Thoracic aorta (tissue), 2 donors: ENCODE measurements around the gene LCOR. TPM values are rescaled to one million over a fixed set of nuclear protein-coding genes. Genes with fewer than 3 reads are reported as not detected.

Experiments used
- ATAC-seq: fragments of 150-250 bp; one replicate; pipeline ENCODE4 v1.8.0; 2017; ENCODE audit warnings: low read depth; ENCODE audit not compliant: insufficient number of reproducible peaks, low FRiP score
- DNase-seq: peaks from one replicate; pipeline ENCODE4 v3.0.0-alpha.2; 2020; ENCODE audit warnings: low spot score
- H3K27ac ChIP-seq, 2 donors: fragments of 200-600 bp; sonication (generic); 1 replicate in 1 of 2; 2 replicates in 1 of 2; pipeline ENCODE4 v1.5.1; 2016; ENCODE audit warnings: mild to moderate bottlenecking in 2 of 2, moderate library complexity in 2 of 2
- H3K27me3 ChIP-seq: fragments of 200-600 bp; sonication (generic); replicated peaks from 2 replicates; pipeline ENCODE4 v1.6.0; 2016; ENCODE audit warnings: mild to moderate bottlenecking; ENCODE audit not compliant: insufficient read depth
- H3K36me3 ChIP-seq: fragments of 200-600 bp; sonication (generic); one replicate; pipeline ENCODE4 v1.5.1; 2016
- H3K4me1 ChIP-seq, 2 donors: fragments of 200-600 bp; sonication (generic); 1 replicate in 1 of 2; 2 replicates in 1 of 2; pipeline versions ENCODE4 v1.5.1 to v1.6.0; 2016; ENCODE audit warnings: low read depth in 2 of 2, mild to moderate bottlenecking in 1 of 2; ENCODE audit not compliant: control insufficient read depth in 1 of 2
- H3K4me3 ChIP-seq: fragments of 200-600 bp; sonication (generic); 2 replicates; pipeline ENCODE4 v1.5.1; 2016; ENCODE audit warnings: mild to moderate bottlenecking
- H3K9me3 ChIP-seq: fragments of 200-600 bp; sonication (generic); 2 replicates; pipeline ENCODE4 v1.5.1; 2016
- total RNA-seq, 2 donors: library from RNA; depleted of rRNA; stranded (reverse); fragments of >200 nt; gene quantifications; one replicate each; pipeline versions ENCODE4 v1.1.0 to v1.2.3, GENCODE V29; 2016
- TF ChIP-seq, protein P1 (sequence below): fragments of 200-600 bp; sonication (generic); IDR thresholded peaks from one replicate; pipeline ENCODE4 v1.5.1; 2019; ENCODE audit warnings: antibody characterized with exemption

LCOR gene
- total RNA-seq, 2 donors from 2014 or later: 18.3 to 23.3 TPM

DNA sequence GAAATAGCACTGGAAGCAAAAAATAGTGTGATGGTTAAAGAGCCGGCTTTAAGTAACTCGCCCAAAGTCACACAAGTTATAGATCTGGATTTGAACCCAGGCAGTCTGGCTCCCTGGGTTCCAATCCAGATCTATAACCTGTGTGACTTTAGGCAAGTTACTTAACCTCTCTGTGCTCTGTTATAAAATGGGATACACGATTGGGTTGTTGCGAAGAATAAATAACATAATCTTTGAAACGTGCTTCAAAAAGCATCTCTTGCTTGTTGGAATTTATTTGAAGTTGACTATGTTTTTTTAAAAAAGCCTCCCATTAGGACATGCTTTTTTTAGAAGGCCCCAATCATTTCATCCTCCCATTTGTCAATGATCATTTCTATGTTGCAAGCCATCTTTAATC lies 3.5 kb upstream of the LCOR start:
- Histone ChIP-seq H3K27ac (no peak overlapping the region), H3K4me3 (no peak overlapping the region), H3K36me3 (no peaks in the 10 kb centered on the region), H3K4me1 (peaks cover 7 to 11% of the 10 kb centered on the region in 2 donors), H3K27me3 (no peaks in the 10 kb centered on the region), H3K9me3 (no peaks in the 10 kb centered on the region)
- ATAC-seq (no peak), DNase-seq (no peak)
- TF ChIP-seq, protein P1, sequence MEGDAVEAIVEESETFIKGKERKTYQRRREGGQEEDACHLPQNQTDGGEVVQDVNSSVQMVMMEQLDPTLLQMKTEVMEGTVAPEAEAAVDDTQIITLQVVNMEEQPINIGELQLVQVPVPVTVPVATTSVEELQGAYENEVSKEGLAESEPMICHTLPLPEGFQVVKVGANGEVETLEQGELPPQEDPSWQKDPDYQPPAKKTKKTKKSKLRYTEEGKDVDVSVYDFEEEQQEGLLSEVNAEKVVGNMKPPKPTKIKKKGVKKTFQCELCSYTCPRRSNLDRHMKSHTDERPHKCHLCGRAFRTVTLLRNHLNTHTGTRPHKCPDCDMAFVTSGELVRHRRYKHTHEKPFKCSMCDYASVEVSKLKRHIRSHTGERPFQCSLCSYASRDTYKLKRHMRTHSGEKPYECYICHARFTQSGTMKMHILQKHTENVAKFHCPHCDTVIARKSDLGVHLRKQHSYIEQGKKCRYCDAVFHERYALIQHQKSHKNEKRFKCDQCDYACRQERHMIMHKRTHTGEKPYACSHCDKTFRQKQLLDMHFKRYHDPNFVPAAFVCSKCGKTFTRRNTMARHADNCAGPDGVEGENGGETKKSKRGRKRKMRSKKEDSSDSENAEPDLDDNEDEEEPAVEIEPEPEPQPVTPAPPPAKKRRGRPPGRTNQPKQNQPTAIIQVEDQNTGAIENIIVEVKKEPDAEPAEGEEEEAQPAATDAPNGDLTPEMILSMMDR: no peak

DNA sequence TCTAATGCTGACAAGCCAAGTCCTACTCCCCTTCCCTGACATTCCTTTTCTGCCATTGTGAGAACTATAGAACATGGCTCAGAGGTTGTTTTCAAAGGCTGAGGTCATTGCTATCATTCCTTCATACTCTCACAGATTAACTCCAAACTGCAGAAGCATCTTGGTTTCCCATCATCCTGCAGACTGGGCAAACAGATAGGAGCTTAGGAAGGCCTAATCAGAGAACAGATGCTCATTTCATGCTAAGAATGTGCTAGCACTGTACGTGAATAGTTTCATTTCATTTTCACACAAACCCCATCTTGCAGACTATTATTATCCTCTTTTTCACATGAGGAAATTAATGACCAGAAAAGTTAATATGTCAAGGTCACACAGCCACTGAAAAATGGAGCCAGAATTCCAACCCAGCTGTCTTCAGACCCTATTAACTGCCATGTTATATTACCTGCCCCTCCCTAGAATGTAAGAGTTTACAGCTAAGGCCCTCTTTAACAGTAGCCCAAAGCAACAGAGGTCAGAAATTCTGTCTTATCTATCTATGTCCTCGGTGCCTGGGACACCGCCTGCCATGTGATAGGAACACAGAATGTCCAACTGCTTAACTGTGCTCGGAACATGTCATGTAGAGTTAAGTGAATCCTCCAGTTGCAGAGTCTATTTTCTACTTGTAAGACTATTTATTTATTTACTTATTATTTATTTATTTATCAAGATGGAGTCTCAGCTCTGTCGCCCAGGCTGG lies 2.9 kb upstream of the LCOR start:
- no peak for ATAC-seq
- Histone ChIP-seq H3K4me3 (no peak overlapping the region), H3K36me3 (no peaks in the 10 kb centered on the region)

DNA sequence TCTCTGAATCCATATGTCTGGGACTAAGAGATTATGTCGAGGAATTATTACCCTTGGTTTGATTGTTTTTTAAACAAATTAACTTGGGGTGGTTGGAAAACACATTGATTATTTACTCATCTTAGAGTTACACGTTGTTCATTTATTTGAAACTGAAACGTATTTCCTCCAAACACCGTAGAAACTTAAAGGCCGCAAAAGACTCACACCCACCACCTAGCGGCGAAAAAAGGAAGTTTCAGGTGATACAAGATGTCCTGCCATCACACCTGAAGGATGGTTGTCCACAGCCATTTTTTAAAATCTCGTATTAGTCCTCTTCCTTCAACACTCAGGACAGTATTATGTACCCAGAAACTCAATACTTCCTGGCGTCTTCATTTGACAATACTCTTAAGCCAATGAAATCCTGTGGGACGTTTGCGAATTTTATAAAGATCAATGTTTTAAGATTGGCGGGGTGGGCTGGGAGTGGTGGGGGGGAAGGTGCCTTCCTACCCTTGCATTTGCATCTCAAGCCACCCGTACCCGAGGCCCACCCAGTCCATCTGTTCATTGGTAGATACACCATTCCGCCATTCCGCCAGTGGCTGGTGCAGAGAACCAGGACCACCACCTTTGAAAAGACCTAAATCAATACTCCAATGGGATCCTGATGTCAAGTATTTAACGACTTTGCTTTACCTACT lies 1.4 kb upstream of the LCOR start:
- H3K36me3 ChIP-seq: no peaks in the 10 kb centered on the region
- peaks cover 15 to 31% of the 10 kb centered on the region in 2 donors for H3K4me1 ChIP-seq
- DNase-seq (no peak), ATAC-seq (no peak)
- H3K27ac ChIP-seq: peak overlapping the region; percentile 90 to 92
- peak overlapping the region; percentile 92 for H3K4me3 ChIP-seq
- H3K9me3 ChIP-seq: no peaks in the 10 kb centered on the region
- H3K27me3 ChIP-seq: no peaks in the 10 kb centered on the region
- TF ChIP-seq, protein P1: peak; percentile 86

More for the DNA sequence above, 2.9 kb upstream of the LCOR start:
- Histone ChIP-seq H3K27me3 (no peaks in the 10 kb centered on the region), H3K27ac (no peak overlapping the region), H3K9me3 (no peaks in the 10 kb centered on the region), H3K4me1 (peaks cover 13 to 17% of the 10 kb centered on the region in 2 donors)
- no peak for DNase-seq
- TF ChIP-seq, protein P1: no peak

DNA sequence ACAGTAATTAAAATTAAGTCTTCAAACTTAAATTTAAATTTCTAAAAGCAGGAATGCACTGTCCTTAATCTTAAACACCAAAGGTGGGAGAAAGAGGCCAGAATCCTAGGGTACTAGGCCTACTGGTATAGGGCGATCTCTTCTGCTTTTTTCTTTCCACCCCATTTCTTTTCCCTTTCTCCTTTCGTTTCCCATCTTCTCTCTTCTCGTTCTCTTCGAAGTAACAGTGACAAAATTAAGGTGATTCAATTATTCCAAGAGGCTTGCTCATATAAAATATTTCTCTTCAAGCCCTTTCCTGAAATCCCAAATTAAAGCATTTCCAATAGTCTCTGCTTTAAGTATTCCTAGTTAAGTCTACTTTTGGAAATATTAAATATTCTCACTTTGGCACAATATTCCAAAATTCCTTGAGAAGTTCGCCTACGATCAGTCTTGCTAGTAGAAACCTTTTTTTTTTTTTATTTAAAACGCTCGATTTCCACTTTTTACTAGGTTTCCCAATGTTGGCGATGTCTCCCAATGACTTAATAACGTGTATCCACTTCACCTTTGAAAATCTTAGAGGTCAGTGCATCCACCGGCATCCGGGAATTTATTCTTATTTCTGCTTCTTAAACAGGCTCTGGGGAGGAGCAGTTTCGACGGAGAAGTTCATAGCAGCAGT lies 765 bp upstream of the LCOR start:
- no peak for ATAC-seq
- H3K4me3 ChIP-seq: peak overlapping the region; percentile 92

More for the DNA sequence above, 765 bp upstream of the LCOR start:
- no peaks in the 10 kb centered on the region for H3K27me3 ChIP-seq
- no peaks in the 10 kb centered on the region for H3K36me3 ChIP-seq
- peaks cover 19 to 38% of the 10 kb centered on the region in 2 donors for H3K4me1 ChIP-seq
- no peak for DNase-seq
- no peaks in the 10 kb centered on the region for H3K9me3 ChIP-seq
- peak overlapping the region; percentile 90 to 92 for H3K27ac ChIP-seq
- TF ChIP-seq, protein P1: no peak
